Smooth muscle cell (in vitro differentiated cells): ENCODE data around the gene MDC1. TPM values are rescaled to one million over a fixed set of nuclear protein-coding genes. Genes with fewer than 3 reads are reported as not detected.
A peak's percentile ranks its signal among the peaks of the same experiment; 100 is the strongest.

Experiments
- DNase-seq: peaks from one replicate; lab custom pipeline; 2025; ENCODE audit not compliant: unreplicated experiment; lab: John Stamatoyannopoulos, UW
- H2AFZ ChIP-seq: fragments of 200-600 bp; sonication (generic); 2 replicates; pipeline ENCODE4 v1.6.0; 2016; ENCODE audit warnings: antibody characterized with exemption, low read depth, mild to moderate bottlenecking
- H3F3A ChIP-seq: fragments of 200-600 bp; sonication (generic); 2 replicates; pipeline ENCODE4 v1.6.0; 2017; ENCODE audit warnings: antibody characterized with exemption, low read depth
- H3K27ac ChIP-seq: fragments of 200-600 bp; sonication (generic); 2 replicates; pipeline ENCODE4 v1.5.1; 2016; ENCODE audit warnings: low read depth, mild to moderate bottlenecking
- H3K27me3 ChIP-seq: fragments of 200-600 bp; sonication (generic); 2 replicates; pipeline ENCODE4 v1.6.1; 2016; ENCODE audit warnings: low read depth, mild to moderate bottlenecking
- H3K36me3 ChIP-seq: fragments of 200-600 bp; sonication (generic); 2 replicates; pipeline ENCODE4 v1.5.1; 2016; ENCODE audit warnings: low read depth
- H3K4me1 ChIP-seq: fragments of 200-600 bp; sonication (generic); 2 replicates; pipeline ENCODE4 v1.5.1; 2016; ENCODE audit warnings: low read depth
- H3K4me2 ChIP-seq: fragments of 200-600 bp; sonication (generic); 2 replicates; pipeline ENCODE4 v1.6.0; 2016; ENCODE audit warnings: mild to moderate bottlenecking
- H3K4me3 ChIP-seq: fragments of 200-600 bp; sonication (generic); 2 replicates; pipeline ENCODE4 v1.5.1; 2016; ENCODE audit warnings: mild to moderate bottlenecking
- H3K79me2 ChIP-seq: fragments of 200-600 bp; sonication (generic); 2 replicates; pipeline ENCODE4 v1.6.0; 2016; ENCODE audit warnings: low read depth, mild to moderate bottlenecking
- H3K9ac ChIP-seq: fragments of 200-600 bp; sonication (generic); 2 replicates; pipeline ENCODE4 v1.6.0; 2016; ENCODE audit warnings: low read depth
- H3K9me3 ChIP-seq: fragments of 200-600 bp; sonication (generic); replicated peaks from 2 replicates; pipeline ENCODE4 v1.5.1; 2016; ENCODE audit warnings: low read depth
- H4K20me1 ChIP-seq: fragments of 200-600 bp; sonication (generic); 2 replicates; pipeline ENCODE4 v1.6.0; 2016; ENCODE audit warnings: low read depth
- CTCF ChIP-seq: fragments of 200-600 bp; sonication (generic); IDR thresholded peaks from 2 replicates; pipeline ENCODE4 v1.5.1; 2017; ENCODE audit warnings: borderline replicate concordance, mild to moderate bottlenecking, antibody characterized with exemption; ENCODE audit not compliant: insufficient read depth, poor library complexity, severe bottlenecking
- WGBS: methylation state at CpG from one replicate; pipeline ENCODE4 v1.1.7; 2016; ENCODE audit warnings: low lambda C conversion rate; 5-methylcytosine and 5-hydroxymethylcytosine counted together
- polyA plus RNA-seq: library from polyadenylated mRNA; unstranded; fragments of >200 nt; fragmentation: Nextera tagmentation; extraction: Ambion mirVana; gene quantifications from 2 replicates; pipeline ENCODE4 v1.2.1, GENCODE V29; 2016
- total RNA-seq: library from RNA; depleted of rRNA; stranded (reverse); fragments of >200 nt; gene quantifications from 2 replicates; pipeline ENCODE4 v1.2.3, GENCODE V29; 2014

Gene MDC1
- total and polyA plus RNA-seq, 2 experiments from 2014 or later: 7.0 to 17.1 TPM

- Histone ChIP-seq H3K9ac (peak overlapping the region; percentile 65), H3K4me2 (peak overlapping the region; percentile 19), H2AFZ (no peak overlapping the region)
Observed at GRCh38 chr6:30749554-30750378, 32.7 kb upstream of the MDC1 start.

GRCh38 chr6:30748851-30749540 is 31.9 kb upstream of the MDC1 start:
- H3K79me2 ChIP-seq: peaks cover 3% of the 10 kb centered on the region
- H3K4me3 ChIP-seq: no peak overlapping the region
- TF ChIP-seq CTCF: no peak
- H3K27me3 ChIP-seq: no peaks in the 10 kb centered on the region
- H3K9me3 ChIP-seq: no peaks in the 10 kb centered on the region
- H2AFZ ChIP-seq: no peak overlapping the region
- peak overlapping the region; percentile 100 for H3K27ac ChIP-seq
- peak overlapping the region; percentile 65 for H3K9ac ChIP-seq
- H3K4me2 ChIP-seq: peak overlapping the region; percentile 17
- peaks cover 39% of the 10 kb centered on the region for H3F3A ChIP-seq
- WGBS: 51% methylated on average over 8 of the region's 8 CpGs
- DNase-seq: no peak
- no peaks in the 10 kb centered on the region for H3K36me3 ChIP-seq
- H4K20me1 ChIP-seq: peaks cover 3% of the 10 kb centered on the region
- peaks cover 30% of the 10 kb centered on the region for H3K4me1 ChIP-seq

More at GRCh38 chr6:30749554-30750378, 32.7 kb upstream of the MDC1 start:
- 70% methylated on average over 12 of the region's 12 CpGs for WGBS
- H3K9me3 ChIP-seq: no peaks in the 10 kb centered on the region
- H3K4me3 ChIP-seq: no peak overlapping the region
- no peaks in the 10 kb centered on the region for H3K79me2 ChIP-seq
- H3K4me1 ChIP-seq: peaks cover 30% of the 10 kb centered on the region
- no peaks in the 10 kb centered on the region for H4K20me1 ChIP-seq
- H3K27me3 ChIP-seq: no peaks in the 10 kb centered on the region
- peak overlapping the region; percentile 100 for H3K27ac ChIP-seq
- TF ChIP-seq CTCF: no peak
- H3K36me3 ChIP-seq: no peaks in the 10 kb centered on the region
- DNase-seq: no peak
- peaks cover 42% of the 10 kb centered on the region for H3F3A ChIP-seq

DNA sequence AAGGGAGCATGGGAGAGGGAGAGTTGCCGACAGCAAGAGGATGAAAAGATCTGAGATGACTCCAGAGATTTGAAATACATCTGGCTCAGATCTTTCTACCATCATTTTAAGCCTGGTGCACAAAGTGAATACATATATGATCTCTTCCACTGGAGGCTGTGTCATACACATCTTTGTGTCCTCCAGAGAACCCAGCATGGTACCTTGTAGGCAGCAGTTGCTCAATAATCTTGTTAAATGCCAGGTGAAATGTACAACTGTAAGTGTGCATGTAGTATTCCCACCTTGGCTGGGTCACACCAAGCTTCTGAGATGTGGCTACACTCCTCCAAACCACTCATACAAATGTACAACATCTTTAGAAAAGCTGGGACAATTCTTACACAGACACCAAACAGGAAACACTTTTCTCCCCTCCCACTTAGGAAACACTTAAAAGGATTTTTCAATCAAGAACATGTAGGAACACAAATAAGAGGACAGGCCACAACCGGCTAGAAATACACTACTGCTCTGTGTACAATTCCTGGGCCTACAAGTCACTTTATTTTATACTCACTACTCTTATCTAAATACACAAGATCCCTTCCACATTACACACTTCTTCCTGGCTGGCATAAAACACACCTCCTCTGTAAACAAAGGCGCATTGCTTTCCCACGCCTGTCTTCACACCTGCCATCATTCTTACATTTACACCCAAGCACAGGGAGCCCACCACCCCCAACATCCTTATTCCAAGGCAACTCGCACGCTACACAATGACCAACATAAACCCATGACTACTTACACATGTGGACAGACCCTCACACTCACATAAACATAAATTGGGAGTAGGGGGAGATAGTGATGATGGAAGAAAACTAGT is 31.1 kb upstream of the MDC1 start:
- H3K79me2 ChIP-seq: peaks cover 12% of the 10 kb centered on the region
- H2AFZ ChIP-seq: no peak overlapping the region
- TF ChIP-seq CTCF: no peak
- no peak overlapping the region for H3K4me3 ChIP-seq
- no peak overlapping the region for H3K4me2 ChIP-seq
- no peak for DNase-seq
- peak overlapping the region; percentile 100 for H3K27ac ChIP-seq
- H3K9me3 ChIP-seq: no peaks in the 10 kb centered on the region
- H4K20me1 ChIP-seq: peaks cover 11% of the 10 kb centered on the region
- H3K27me3 ChIP-seq: no peaks in the 10 kb centered on the region
- no peaks in the 10 kb centered on the region for H3K36me3 ChIP-seq
- 69% methylated on average over 6 of the region's 6 CpGs for WGBS
- peak overlapping the region; percentile 65 for H3K9ac ChIP-seq
- H3F3A ChIP-seq: peaks cover 39% of the 10 kb centered on the region
- H3K4me1 ChIP-seq: peaks cover 26% of the 10 kb centered on the region
